Muscle layer of duodenum (tissue), 2 donors: ENCODE results near the gene LAMA3.

Source experiments
- H3K27ac ChIP-seq: one replicate; pipeline ENCODE4 v1.7.0; 2013; ENCODE audit warnings: mild to moderate bottlenecking, low read length
- H3K27me3 ChIP-seq: one replicate; pipeline ENCODE4 v1.7.0; 2013; ENCODE audit warnings: low read depth, mild to moderate bottlenecking, control low read depth, low read length
- H3K36me3 ChIP-seq, 2 donors: one replicate each; pipeline ENCODE4 v1.7.0; 2013; ENCODE audit warnings: low read length in 2 of 2, control low read depth in 1 of 2, mild to moderate bottlenecking in 1 of 2; ENCODE audit not compliant: insufficient read depth in 2 of 2, control insufficient read depth in 1 of 2
- H3K4me1 ChIP-seq, 2 donors: one replicate each; pipeline ENCODE4 v1.7.0; 2013; ENCODE audit warnings: low read length in 2 of 2, mild to moderate bottlenecking in 2 of 2, control low read depth in 1 of 2, moderate library complexity in 1 of 2; ENCODE audit not compliant: insufficient read depth in 2 of 2, control insufficient read depth in 1 of 2
- H3K4me3 ChIP-seq, 2 donors: one replicate each; pipeline ENCODE4 v1.7.0; 2013; ENCODE audit warnings: low read length in 2 of 2, low read depth in 1 of 2, mild to moderate bottlenecking in 1 of 2
- H3K9me3 ChIP-seq, 2 donors: one replicate each; pipeline ENCODE4 v1.7.0; 2013; ENCODE audit warnings: low read length in 2 of 2, control low read depth in 1 of 2, mild to moderate bottlenecking in 1 of 2; ENCODE audit not compliant: control insufficient read depth in 1 of 2
- donor health status: healthy.

The LAMA3 gene

GRCh38 chr18:23938901-23939341 lies 249.7 kb downstream of the LAMA3 start:
- H3K4me1 ChIP-seq: no peaks in the 10 kb centered on the region
- no peak overlapping the region for H3K27ac ChIP-seq
- H3K27me3 ChIP-seq: no peaks in the 10 kb centered on the region
- no peaks in the 10 kb centered on the region for H3K36me3 ChIP-seq
- no peaks in the 10 kb centered on the region for H3K9me3 ChIP-seq
- no peak overlapping the region for H3K4me3 ChIP-seq

DNA sequence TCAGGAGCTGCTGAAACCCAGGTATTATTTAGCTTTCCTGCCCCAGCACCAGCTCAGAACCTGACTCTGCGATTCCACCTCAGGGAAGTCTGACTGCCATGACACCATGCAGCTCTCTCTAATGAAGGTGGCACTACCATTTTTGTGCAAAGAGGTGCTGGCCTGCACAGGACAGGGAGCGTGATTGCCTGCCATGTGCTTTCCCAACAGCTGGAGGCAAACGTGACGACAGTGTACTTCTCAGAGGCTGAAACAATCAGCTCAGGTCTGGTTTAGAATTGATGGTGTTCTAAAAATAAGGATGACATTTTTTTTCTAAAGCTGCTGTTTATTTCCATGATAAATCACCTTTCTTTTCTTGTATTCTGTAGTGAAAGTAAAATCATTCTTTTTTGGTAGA lies 250.1 kb downstream of the LAMA3 start:
- H3K27me3 ChIP-seq: no peaks in the 10 kb centered on the region
- H3K4me1 ChIP-seq: no peaks in the 10 kb centered on the region
- H3K4me3 ChIP-seq: no peak overlapping the region
- no peaks in the 10 kb centered on the region for H3K9me3 ChIP-seq
- no peaks in the 10 kb centered on the region for H3K36me3 ChIP-seq
- H3K27ac ChIP-seq: no peak overlapping the region

DNA sequence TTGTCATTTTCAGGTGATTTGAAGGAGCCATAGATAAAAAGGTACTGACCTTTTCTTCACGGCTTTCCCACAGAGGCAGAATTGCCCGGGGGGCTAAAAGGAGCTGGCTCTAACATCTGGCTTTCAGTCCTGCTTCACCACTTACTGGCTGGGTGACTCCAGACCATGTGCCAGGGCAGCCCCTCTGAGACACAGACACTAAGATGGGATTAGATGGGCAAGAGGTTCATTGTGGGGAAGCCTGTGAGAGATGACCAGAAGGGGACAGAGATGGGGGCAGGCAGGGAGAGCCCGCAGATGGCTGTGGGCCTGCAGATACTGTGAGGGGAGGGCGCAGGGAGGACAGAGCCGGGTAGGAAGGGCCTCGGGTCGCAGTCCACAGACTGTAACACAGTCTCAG lies 250.6 kb downstream of the LAMA3 start:
- Histone ChIP-seq H3K9me3 (no peaks in the 10 kb centered on the region), H3K27ac (no peak overlapping the region), H3K36me3 (no peaks in the 10 kb centered on the region), H3K27me3 (no peaks in the 10 kb centered on the region), H3K4me3 (no peak overlapping the region), H3K4me1 (no peaks in the 10 kb centered on the region)

DNA sequence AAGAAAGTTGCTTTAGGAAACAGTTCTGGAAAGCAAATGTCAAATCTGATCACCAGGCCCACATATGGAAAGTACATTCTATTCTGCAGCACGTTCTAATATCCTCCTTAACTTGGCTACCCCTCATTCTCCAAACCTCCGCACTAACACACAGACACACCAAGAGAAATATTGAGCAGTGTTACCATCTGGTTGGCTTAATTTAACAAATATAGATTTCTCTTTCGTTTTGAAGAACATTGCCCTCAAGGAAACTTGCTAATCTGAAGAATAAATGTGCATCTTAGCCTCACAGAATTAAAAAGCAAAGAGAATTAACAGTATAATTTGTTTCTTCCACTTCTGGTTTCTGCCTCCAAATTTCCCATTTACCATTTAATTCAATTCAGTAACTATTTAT lies 252.5 kb downstream of the LAMA3 start:
- H3K4me3 ChIP-seq: no peak overlapping the region
- no peaks in the 10 kb centered on the region for H3K27me3 ChIP-seq
- H3K9me3 ChIP-seq: no peaks in the 10 kb centered on the region
- H3K27ac ChIP-seq: no peak overlapping the region
- H3K4me1 ChIP-seq: no peaks in the 10 kb centered on the region
- H3K36me3 ChIP-seq: no peaks in the 10 kb centered on the region

GRCh38 chr18:23943104-23943503 lies 253.9 kb downstream of the LAMA3 start:
- Histone ChIP-seq H3K27me3 (no peaks in the 10 kb centered on the region), H3K4me1 (no peaks in the 10 kb centered on the region), H3K36me3 (no peaks in the 10 kb centered on the region), H3K9me3 (no peaks in the 10 kb centered on the region), H3K4me3 (no peak overlapping the region), H3K27ac (no peak overlapping the region)

- no peak overlapping the region for H3K27ac ChIP-seq
- no peaks in the 10 kb centered on the region for H3K27me3 ChIP-seq
- H3K4me3 ChIP-seq: no peak overlapping the region
- H3K4me1 ChIP-seq: no peaks in the 10 kb centered on the region
- H3K9me3 ChIP-seq: no peaks in the 10 kb centered on the region
- no peaks in the 10 kb centered on the region for H3K36me3 ChIP-seq
These were observed 254.8 kb downstream of the LAMA3 start for GRCh38 chr18:23943903-23944624.

GRCh38 chr18:23945416-23946079 lies 256.3 kb downstream of the LAMA3 start:
- Histone ChIP-seq H3K4me1 (no peaks in the 10 kb centered on the region), H3K36me3 (no peaks in the 10 kb centered on the region), H3K4me3 (no peak overlapping the region), H3K27me3 (no peaks in the 10 kb centered on the region), H3K27ac (no peak overlapping the region), H3K9me3 (no peaks in the 10 kb centered on the region)

GRCh38 chr18:23949863-23950262 lies 260.6 kb downstream of the LAMA3 start:
- H3K27ac ChIP-seq: no peak overlapping the region
- H3K9me3 ChIP-seq: no peaks in the 10 kb centered on the region
- no peak overlapping the region for H3K4me3 ChIP-seq
- no peaks in the 10 kb centered on the region for H3K36me3 ChIP-seq
- H3K27me3 ChIP-seq: no peaks in the 10 kb centered on the region
- H3K4me1 ChIP-seq: no peaks in the 10 kb centered on the region

GRCh38 chr18:23950644-23951043 lies 261.4 kb downstream of the LAMA3 start:
- H3K4me1 ChIP-seq: no peaks in the 10 kb centered on the region
- no peak overlapping the region for H3K27ac ChIP-seq
- H3K36me3 ChIP-seq: no peaks in the 10 kb centered on the region
- no peaks in the 10 kb centered on the region for H3K27me3 ChIP-seq
- no peaks in the 10 kb centered on the region for H3K9me3 ChIP-seq
- no peak overlapping the region for H3K4me3 ChIP-seq

- H3K36me3 ChIP-seq: no peaks in the 10 kb centered on the region
- no peak overlapping the region for H3K27ac ChIP-seq
- H3K9me3 ChIP-seq: no peaks in the 10 kb centered on the region
These were observed 262.0 kb downstream of the LAMA3 start for GRCh38 chr18:23951206-23951605.

DNA sequence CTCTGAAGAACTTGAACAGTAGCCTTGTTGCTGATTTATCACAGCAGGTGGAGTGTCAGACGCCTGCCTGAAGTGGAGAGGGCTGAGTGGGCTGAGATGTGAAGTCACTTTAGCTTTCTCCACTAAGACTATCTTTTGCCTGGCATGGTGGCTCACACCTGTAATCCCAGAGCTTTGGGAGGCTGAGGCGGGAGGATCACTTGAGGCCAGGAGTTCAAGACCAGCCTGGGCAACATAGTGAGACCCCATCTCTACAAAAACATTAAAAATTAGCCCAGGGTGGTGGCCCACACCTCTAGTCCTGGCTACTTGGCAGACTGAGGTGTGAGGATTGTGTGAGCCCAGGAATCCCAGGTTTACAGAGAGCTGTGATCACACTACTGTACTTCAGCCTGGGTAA lies 264.7 kb downstream of the LAMA3 start:
- peaks cover 0 to 5% of the 10 kb centered on the region in 2 donors for H3K4me1 ChIP-seq
- no peaks in the 10 kb centered on the region for H3K27me3 ChIP-seq
- no peaks in the 10 kb centered on the region for H3K9me3 ChIP-seq
- H3K36me3 ChIP-seq: no peaks in the 10 kb centered on the region
- no peak overlapping the region for H3K27ac ChIP-seq
- H3K4me3 ChIP-seq: no peak overlapping the region

More at GRCh38 chr18:23951206-23951605, 262.0 kb downstream of the LAMA3 start:
- Histone ChIP-seq H3K27me3 (no peaks in the 10 kb centered on the region), H3K4me3 (no peak overlapping the region), H3K4me1 (no peaks in the 10 kb centered on the region)
